HepG2 (cell line): ENCODE measurements around the gene MIB1. TPM values are rescaled to one million over a fixed set of nuclear protein-coding genes. Genes with fewer than 3 reads are reported as not detected.

ENCODE experiments used
- ATF7 ChIP-seq, 2 experiments: fragments of 450-650 bp in 1 of 2; sonication (generic) in 1 of 2; formaldehyde crosslinking in 1 of 2; IDR thresholded peaks; 2 replicates each; pipeline versions ENCODE4 v1.4.0 to v1.6.1; 2016 to 2020; ENCODE audit warnings: antibody characterized with exemption in 1 of 2, mild to moderate bottlenecking in 1 of 2, missing genetic modification reagents in 1 of 2
- CHD4 ChIP-seq: fragments of 200-600 bp; sonication (generic); IDR thresholded peaks from 2 replicates; pipeline ENCODE4 v1.7.0; 2017; ENCODE audit warnings: mild to moderate bottlenecking, low read length, borderline replicate concordance
- FLYWCH1 ChIP-seq: sonication (generic); formaldehyde crosslinking; IDR thresholded peaks from 2 replicates; pipeline ENCODE4 v1.8.1; 2023; ENCODE audit warnings: mild to moderate bottlenecking, missing genetic modification reagents
- GZF1 ChIP-seq: sonication (generic); formaldehyde crosslinking; IDR thresholded peaks from 2 replicates; pipeline ENCODE4 v1.5.1; 2020; ENCODE audit warnings: mild to moderate bottlenecking, missing genetic modification reagents
- HMGXB3 ChIP-seq: sonication (generic); formaldehyde crosslinking; IDR thresholded peaks from 2 replicates; pipeline ENCODE4 v1.4.0; 2020; ENCODE audit warnings: missing genetic modification reagents, borderline replicate concordance
- JDP2 ChIP-seq: sonication (generic); formaldehyde crosslinking; IDR thresholded peaks from 2 replicates; pipeline ENCODE4 v1.8.1; 2022; ENCODE audit warnings: missing genetic modification reagents, borderline replicate concordance
- PITX1 ChIP-seq: sonication (generic); formaldehyde crosslinking; IDR thresholded peaks from 2 replicates; pipeline ENCODE4 v1.5.1; 2020; ENCODE audit warnings: mild to moderate bottlenecking, missing genetic modification reagents
- PRDM10 ChIP-seq: sonication (generic); formaldehyde crosslinking; IDR thresholded peaks from 2 replicates; pipeline ENCODE4 v1.4.0; 2020; ENCODE audit warnings: low read depth, missing genetic modification reagents
- SIN3B ChIP-seq: fragments of 150-350 bp; IDR thresholded peaks from 2 replicates; pipeline ENCODE4 v1.6.1; 2014; ENCODE audit warnings: low read length
- SMC3 ChIP-seq: IDR thresholded peaks from 2 replicates; pipeline ENCODE4 v1.6.1; 2011; ENCODE audit warnings: low read length, improper control_type of control experiment
- TAF15 ChIP-seq: fragments of 200-400 bp; formaldehyde crosslinking; IDR thresholded peaks from one replicate; pipeline ENCODE4 v1.6.1; 2018; ENCODE audit warnings: mild to moderate bottlenecking, low read depth, low read length; ENCODE audit not compliant: poor library complexity, severe bottlenecking
- ZNF160 ChIP-seq: sonication (generic); formaldehyde crosslinking; IDR thresholded peaks from 2 replicates; pipeline ENCODE4 v1.8.0; 2022; ENCODE audit warnings: mild to moderate bottlenecking, inconsistent platforms, missing genetic modification reagents
- ZNF326 ChIP-seq: sonication (generic); formaldehyde crosslinking; IDR thresholded peaks from 2 replicates; pipeline ENCODE4 v1.4.0; 2020; ENCODE audit warnings: missing genetic modification reagents, borderline replicate concordance
- ZNF468 ChIP-seq: sonication (generic); formaldehyde crosslinking; IDR thresholded peaks from 2 replicates; pipeline ENCODE4 v1.8.0; 2022; ENCODE audit warnings: mild to moderate bottlenecking, moderate library complexity, missing genetic modification reagents
- ZNF496 ChIP-seq: sonication (generic); formaldehyde crosslinking; IDR thresholded peaks from 2 replicates; pipeline ENCODE4 v1.8.1; 2023; ENCODE audit warnings: mild to moderate bottlenecking, moderate library complexity, missing genetic modification reagents; ENCODE audit not compliant: insufficient replicate concordance
- ZNF788 ChIP-seq: sonication (generic); formaldehyde crosslinking; IDR thresholded peaks from 2 replicates; pipeline ENCODE4 v1.5.0; 2020; ENCODE audit warnings: mild to moderate bottlenecking, missing genetic modification reagents, borderline replicate concordance
- polyA plus RNA-seq, 8 experiments: library from polyadenylated mRNA; depleted of rRNA in 3 of 8; stranded (reverse) in 7 of 8; unstranded in 1 of 8; fragments of >200 nt; fragmentation: Illumina TruSeq in 4 of 8; extraction: Trizol in 4 of 8; gene quantifications; 2 replicates each; pipeline versions ENCODE4 v1.2.1 to v1.2.3, GENCODE V29; 2011 to 2016; ENCODE audit warnings: low read depth in 4 of 8, missing spikeins in 1 of 8, mixed read lengths in 1 of 8; ENCODE audit not compliant: insufficient read depth in 1 of 8
- total RNA-seq, 5 experiments: library from RNA; depleted of rRNA; stranded (reverse); fragments of >200 nt; fragmentation: Illumina TruSeq; extraction: Trizol; gene quantifications; 2 replicates each; pipeline ENCODE4 v1.2.3, GENCODE V29; 2016; ENCODE audit warnings: low read depth in 1 of 5
- TF ChIP-seq, protein P1 (sequence below): sonication (generic); formaldehyde crosslinking; IDR thresholded peaks from 2 replicates; pipeline ENCODE4 v1.4.0; 2020; ENCODE audit warnings: mild to moderate bottlenecking, missing genetic modification reagents

MIB1 gene
- total and polyA plus RNA-seq, 2 of the 13 experiments (the other 11 are each of a cell fraction or from before 2014, with no cell fraction given), result 12.0 to 47.0 TPM

- TF ChIP-seq PRDM10 (CRISPR knock-in tag) (no peak), SIN3B (no peak), ZNF160 (no peak), HMGXB3 (CRISPR knock-in tag) (no peak), ATF7 (IDR thresholded peaks at IDR 0.05) (no peak), ATF7 (CRISPR knock-in tag; IDR thresholded peaks at IDR 0.05) (no peak), SMC3 (peak; percentile 69), ZNF496 (no peak), CHD4 (no peak), ZNF326 (CRISPR knock-in tag) (no peak), TAF15 (no peak), GZF1 (CRISPR knock-in tag) (no peak), FLYWCH1 (no peak), ZNF468 (CRISPR knock-in tag) (no peak), PITX1 (no peak), JDP2 (CRISPR knock-in tag) (no peak), ZNF788 (CRISPR knock-in tag) (no peak)
- TF ChIP-seq, protein P1, sequence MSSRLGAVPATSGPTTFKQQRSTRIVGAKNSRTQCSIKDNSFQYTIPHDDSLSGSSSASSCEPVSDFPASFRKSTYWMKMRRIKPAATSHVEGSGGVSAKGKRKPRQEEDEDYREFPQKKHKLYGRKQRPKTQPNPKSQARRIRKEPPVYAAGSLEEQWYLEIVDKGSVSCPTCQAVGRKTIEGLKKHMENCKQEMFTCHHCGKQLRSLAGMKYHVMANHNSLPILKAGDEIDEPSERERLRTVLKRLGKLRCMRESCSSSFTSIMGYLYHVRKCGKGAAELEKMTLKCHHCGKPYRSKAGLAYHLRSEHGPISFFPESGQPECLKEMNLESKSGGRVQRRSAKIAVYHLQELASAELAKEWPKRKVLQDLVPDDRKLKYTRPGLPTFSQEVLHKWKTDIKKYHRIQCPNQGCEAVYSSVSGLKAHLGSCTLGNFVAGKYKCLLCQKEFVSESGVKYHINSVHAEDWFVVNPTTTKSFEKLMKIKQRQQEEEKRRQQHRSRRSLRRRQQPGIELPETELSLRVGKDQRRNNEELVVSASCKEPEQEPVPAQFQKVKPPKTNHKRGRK (CRISPR knock-in tag), result no peak
Observed at GRCh38 chr18:21914739-21915319, 174.2 kb downstream of the MIB1 start (continued).
